HG03139 (cell line): ENCODE measurements around the gene BABAM2.
"Not testable (repeated sequence)": the region's sequence is repeated elsewhere in the genome, so short reads cannot be mapped to it uniquely, and the experiment has no call there.

Experiments
- ATAC-seq: cut with Tn5 transposase; IDR thresholded peaks from one replicate; pipeline ENCODE4 v1.9.1; 2021; ENCODE audit not compliant: unreplicated experiment

BABAM2 gene

DNA sequence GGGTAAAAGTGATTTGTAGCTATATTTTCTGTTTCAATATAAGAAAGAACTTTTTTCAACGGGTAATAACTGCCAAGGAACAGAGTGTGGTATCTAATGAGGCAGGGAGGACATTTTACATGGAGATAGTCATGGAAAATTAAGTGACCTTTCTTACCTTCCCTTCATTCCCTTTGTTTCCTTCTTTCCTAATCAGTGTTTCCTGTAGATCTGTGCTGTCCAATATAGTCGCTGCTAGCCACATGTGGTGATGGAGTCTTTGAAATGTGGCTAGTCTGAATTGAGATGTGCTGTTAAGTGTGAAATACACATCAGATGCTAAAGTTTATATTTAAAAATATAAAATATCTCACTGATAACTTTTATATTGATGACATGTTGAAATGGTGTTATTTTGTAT lies 81.8 kb downstream of the BABAM2 start:
- ATAC-seq = no peak

DNA sequence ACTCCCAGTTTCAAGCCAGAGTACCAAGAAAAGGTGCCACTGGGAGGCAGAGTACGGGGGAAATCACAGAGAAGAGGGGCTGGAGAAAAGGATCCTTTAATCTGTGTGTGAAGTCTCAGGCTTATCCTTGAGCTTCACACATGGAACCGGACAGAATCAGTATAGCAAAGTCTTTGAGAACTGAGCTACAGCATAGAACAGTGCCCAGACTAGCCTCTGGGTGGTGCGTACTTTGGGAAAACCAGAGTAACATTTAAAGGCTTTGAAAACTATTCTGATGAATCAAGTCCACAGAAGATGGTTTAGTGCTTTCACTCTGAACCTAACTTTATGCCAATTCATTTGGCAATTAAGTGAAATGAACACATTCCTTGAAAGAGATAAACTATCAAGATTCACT lies 83.1 kb downstream of the BABAM2 start:
- no peak for ATAC-seq

DNA sequence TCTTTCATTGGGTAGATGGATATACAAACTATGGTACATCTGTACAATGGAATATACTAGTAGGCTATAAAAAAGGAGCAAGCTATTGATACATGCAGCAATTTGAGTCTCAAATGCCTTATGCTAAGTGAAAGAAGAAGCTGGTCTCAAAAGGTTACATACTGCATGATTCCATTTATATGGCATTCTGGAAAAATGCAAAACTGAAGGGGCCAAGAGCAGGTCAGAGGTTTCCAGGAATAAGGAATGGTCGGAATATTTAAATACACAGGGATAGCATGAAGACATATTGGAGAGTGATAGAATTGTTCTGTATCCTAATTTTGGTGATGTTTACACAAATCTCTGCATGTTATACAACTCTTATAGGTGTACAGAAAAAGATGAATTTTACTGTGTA lies 85.8 kb downstream of the BABAM2 start:
- ATAC-seq = no peak

DNA sequence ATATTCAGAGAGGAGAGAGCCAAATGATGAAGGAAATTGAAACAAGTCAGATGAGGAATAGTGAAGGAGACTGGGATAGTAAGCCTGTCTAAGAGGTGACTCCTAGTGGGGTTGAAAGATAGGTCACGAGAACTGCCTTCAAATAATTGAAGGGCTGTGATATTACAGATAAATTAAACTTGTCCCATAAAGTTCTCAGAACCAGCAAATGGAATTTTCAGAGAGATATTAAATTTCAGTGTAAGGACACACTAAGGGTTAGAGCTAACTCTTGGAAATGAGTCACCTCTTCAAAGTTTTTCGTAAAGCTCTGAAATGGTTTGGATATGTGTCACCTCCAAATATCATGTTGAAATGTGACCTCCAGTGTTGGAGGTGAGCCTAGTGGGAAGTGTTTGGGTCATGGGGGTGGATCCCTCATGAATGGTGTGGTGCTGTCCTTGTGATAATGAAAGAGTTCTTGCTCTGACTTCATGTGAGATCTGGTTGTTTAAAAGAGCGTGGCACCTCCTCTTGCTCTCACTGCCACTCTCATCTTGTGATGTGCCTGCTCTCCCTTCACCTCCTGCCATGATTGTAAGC lies 87.3 kb downstream of the BABAM2 start:
- ATAC-seq = no peak

DNA sequence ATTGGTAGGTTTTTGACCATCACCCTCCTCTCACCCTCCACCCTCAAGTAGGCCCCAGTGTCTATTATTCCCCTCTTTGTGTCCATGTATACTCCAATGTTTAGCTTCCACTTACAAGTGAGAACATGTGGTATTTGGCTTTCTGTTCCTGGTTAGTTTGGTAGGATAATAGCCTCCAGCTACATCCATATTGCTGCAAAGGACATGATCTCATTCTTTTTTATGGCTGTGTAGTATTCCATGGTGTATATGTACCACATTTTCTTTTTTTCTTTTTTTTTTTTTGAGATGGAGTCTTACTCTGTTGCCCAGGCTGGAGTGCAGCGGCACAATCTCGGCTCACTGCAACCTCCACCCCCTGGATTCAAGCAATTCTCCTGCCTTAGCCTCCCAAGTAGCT lies 88.2 kb downstream of the BABAM2 start:
- ATAC-seq = not testable (repeated sequence)

DNA sequence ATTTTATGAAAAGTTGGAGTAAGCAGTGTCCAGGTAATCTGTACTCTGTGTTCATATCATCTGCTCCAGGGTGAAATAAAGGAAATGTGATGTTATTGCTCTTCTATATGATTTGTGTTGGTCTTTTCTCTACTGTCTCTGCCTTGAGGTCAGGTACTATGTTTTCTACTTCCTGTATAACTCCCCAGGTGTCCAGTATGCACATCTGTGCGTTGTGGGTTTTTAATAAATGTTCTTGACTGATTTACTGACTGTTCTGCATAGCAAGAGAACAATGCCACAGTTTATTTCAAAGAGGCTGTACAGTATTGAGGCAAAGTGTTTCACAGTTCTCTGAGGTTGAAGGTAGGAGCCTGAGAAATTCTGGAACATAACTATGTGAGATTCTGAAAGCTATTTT lies 89.7 kb downstream of the BABAM2 start:
- no peak for ATAC-seq

DNA sequence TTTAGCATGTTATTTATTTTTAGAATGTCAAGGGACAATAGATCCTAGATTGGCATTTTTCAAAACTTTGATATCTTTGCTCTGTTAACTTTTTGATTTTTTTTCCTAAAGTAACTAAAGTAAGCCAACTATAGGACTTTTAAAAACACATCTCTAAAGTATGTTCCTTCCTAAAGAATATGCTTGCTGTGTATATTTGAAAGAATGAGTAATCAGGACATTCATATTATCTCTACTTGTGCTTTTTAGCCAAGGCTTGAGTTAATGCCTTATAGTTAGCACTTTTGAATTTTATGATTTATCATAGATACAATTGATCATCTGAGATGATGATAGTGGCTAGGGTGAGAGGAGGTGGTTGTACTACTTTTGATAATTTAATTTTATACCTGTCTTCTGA lies 93.6 kb downstream of the BABAM2 start:
- ATAC-seq = no peak

DNA sequence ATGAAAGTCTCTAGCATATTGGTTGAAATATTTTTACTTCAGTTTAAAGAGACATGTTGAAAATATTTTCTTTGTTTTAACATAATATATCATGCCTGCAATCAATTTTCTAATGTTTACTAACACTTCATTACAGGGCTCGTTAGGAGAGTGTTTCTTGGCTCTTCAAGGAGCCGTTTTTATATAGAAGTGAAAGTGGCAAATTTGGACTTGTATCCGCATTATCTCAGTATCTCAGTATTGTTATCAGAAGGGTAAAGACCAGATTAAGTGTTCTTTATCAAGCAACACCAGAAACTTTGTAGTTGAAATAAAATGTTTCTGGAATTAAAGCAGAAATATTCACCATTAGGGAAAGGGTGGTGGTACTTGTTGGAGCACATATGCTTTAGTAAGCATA lies 97.8 kb downstream of the BABAM2 start:
- no peak for ATAC-seq

DNA sequence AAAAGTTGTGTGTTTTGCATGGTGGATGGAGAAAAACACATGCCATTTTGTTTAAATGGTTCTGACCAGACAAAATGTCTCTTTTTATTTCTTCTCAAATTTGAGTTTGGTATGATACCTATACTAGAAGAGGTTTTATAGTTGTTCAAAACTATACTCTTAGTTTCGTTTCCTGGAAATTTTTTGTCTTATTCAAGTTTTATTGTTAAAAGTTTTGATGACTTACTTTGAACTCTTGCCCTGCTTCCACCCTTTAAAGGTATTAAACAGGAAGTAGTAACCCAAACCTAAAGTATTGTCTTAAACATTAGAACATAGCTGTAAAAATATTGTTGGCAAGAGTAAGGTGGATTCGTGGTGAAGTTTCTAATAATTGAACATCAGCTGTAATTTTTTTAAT lies 98.2 kb downstream of the BABAM2 start:
- no peak for ATAC-seq

DNA sequence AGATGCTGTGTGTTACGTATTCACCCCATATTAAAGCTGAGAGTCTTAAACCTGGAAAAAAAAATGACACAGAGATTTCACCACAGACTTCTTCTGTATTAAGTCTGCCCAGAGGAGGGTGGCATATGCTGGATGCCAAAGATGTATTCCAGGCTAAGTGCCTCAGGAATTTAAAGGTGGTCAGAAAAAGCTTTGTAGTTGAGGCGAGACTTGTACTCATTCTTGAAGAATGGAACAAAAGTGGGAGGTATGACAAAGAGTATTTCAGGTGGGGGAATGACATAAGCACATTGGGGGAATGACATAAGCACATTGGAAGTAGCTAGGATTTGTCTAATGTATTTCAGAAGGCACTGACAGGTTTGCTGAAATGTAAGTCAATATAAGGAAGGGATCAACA lies 98.6 kb downstream of the BABAM2 start:
- ATAC-seq = no peak

DNA sequence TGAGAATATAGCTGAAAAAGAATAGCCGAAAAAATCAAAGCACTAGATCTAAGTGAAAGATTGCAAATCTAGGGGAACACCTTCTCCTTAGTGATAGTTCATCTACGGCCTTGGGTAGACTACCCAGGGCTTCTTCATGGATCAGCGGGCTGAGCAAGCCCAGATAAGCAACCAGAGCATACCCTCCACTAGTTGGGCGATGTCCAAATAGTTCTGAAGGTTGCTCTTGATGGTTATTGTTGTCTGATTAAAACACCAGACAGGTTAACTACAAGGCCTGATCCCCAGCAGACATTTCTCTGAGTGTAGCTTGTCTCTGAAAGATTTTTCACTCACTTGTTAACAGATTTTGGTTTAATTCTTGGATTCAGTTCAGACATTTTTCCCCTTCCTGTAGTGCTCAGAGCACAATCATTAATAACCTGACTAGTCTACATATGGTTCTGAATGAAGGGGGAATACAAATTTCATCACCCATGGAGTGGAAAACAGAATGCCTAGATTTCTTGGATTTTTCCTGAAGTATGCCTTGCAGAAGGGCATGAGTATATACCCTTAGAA lies 99.6 kb downstream of the BABAM2 start:
- no peak for ATAC-seq

DNA sequence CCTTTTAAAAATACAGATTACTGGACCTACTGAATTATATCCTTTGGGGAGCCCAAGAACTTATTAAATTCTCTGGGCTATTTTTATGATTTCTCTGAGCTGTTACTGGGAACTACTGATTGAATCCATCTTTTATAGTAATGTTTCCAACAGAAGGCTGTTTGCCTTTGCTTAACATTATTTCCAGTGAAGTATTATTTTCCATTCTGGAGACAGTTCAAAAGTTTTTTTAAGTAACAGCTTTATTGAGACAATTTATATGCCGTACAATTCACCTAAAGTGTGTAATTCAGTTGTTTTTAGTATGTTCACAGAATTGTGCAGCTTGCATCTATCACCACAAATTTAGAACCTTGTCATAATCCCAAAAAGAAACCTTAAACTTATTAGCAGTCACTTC lies 100.6 kb downstream of the BABAM2 start:
- no peak for ATAC-seq

DNA sequence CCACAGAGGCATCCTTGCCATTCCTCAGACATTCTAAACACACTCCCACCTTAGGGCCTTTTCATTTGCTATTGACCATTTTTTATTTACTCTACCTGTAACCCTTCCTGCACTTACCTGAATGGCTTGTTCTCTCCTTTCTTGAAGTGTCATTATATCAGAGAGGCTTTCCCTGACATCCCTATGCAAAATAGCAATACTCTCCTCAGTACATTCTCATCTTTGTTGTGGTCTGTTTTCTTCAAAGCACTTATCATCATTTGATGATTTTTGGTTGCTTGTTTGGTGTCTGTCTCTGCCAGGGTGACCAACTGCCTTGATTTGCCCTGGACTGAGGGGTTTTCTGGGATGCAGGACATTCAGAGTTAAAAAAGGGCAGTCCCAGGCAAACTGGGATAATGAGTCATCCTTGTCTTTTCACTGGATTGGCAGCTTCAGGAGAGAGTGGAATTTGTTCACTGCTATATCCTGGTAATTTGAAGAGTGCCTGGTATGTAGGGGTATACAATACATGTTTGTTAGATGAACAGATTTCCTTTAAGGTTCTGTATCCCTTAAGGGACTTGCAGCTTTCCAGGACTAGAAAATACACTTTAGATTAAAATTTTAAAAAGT lies 102.4 kb downstream of the BABAM2 start:
- no peak for ATAC-seq

DNA sequence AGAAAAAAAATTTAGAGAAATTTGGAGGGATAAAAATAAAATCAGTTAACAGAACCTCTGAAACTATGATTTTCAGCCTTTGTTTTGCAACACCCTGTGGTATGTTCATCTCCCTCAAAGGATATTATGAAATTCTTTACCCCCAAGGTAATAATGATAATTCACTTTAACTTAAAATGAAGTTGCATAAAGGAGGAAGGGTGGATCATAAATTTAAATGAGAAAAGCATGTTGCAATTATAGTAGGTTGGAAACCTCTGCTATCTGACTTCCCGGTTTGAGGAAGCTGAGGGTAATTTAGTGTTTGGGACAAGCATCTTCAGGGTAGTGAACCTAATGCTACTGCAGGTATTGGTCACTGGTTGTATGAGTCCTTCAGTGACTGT lies 102.9 kb downstream of the BABAM2 start:
- no peak for ATAC-seq

DNA sequence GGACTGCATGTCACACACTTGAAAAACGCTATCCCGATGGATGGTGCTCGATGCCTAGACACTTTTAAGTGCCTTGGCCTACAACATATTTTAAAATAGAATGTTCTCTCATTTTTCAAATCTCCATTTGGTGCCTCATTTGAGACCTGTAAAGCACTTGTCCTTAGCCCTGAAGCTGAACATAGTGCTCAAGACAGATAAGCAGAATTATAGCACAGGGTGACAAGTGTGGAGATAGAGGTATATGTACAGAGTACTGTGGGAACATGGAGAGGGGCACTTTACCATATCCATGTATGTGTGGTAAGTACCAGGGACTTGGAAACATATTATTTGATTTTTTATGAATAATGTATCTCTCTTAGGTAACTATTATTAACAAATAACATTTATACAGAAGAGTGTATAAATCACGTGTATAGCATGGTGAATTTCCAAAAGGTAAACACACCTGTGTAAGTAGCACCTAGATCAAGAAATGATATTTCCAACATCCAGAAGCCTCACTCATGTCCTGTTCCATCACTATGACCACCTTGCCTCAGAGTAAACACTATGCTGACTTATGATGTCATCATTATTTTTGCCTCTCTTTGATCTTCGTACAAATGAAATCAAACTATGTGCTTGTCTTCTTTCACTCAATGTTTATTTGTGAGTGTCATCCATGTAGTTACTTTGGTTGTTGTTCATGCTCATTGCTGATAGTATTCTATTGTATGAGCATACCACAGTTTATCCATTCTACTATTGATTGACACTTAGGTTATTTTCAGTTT lies 103.6 kb downstream of the BABAM2 start:
- no peak for ATAC-seq

DNA sequence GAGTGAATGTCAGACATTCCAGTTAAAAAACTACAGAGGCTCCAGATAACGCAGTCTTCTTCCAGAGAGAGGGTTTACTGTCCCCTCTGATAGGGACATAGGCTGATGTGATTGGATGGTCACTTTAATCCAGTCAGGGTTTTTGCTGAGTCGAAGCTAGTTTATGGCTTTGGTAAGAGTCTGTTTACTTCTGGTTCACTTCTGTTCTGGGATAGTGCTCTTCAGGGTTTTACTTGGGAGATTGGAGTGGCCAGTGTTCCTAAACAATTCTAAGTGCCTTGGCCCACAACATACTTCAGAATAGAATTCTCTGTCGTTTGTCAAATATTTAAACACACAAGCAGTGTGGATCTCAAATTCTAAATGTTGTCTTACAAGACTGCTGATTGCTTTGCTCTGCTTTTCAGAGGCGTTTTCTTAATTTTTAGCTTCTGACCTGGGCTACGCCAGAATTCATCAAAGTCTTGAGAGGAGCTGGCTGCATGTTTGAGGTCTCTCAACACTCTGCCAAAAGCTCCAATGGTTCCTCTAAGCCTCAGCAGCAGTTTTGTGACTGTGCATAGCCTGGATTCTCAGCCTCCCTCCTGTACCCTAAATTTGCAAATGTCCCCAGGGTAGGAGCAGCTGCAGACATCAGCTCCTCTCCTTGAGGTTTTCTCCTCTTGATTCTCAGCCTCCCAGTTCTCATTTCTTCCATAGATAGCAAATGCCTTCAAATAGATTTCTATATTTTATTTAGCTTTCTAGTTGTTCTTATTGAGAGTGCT lies 105.8 kb downstream of the BABAM2 start:
- no peak for ATAC-seq

DNA sequence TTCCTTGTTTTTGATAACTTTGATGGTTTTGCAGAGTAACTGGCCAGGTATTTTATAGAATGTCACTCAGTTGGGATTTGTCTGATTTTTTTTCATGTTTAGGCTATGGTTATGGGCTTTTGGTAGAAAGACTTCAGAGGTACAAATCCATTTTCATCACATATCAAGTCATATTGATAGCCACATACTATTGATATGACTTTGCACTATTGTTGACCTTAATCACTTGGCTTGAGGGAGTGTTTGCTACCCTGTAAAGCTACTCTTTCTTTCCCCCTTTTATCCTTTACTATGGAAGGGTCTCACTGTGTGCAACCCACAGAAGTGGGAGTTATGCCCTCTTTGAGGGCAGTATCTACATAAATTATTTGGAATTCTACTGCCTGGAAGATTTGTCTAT lies 109.8 kb downstream of the BABAM2 start:
- ATAC-seq = no peak

DNA sequence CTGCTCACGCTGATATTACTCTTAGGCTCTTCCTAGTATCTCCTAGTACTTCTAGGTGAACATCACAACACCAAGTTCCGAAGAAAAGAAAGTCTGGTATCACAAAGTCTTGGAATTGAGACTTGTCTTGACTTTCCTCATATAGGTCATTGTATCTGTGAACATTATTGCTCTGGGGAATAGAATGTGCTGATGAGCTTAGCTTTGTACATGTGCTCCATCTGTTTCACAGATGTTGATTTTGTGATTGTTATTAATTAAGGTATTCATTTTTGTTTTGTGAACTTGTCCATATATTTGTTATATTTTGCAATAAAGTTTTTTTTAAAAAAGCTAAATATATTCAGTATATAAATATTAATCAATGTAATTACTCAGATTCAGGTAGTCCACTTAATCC lies 111.7 kb downstream of the BABAM2 start:
- no peak for ATAC-seq

DNA sequence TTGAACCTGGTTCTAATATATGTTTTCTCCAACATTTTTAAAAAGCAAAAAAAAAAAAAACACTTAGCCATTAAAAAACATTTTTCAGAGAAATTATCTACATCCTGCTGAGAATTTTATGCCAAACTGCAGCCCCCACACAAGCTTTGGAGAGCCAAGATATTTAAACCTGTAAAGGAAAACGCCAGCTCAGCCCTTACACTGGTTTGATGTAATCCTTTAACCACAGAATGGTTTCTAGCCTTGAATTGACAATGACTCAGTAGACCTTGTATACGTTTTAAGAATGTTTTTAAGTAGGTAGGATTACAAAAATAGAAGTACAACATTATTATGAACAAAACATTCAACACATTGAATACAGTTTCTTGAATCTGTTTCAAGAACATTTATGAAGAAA lies 113.6 kb downstream of the BABAM2 start:
- no peak for ATAC-seq

DNA sequence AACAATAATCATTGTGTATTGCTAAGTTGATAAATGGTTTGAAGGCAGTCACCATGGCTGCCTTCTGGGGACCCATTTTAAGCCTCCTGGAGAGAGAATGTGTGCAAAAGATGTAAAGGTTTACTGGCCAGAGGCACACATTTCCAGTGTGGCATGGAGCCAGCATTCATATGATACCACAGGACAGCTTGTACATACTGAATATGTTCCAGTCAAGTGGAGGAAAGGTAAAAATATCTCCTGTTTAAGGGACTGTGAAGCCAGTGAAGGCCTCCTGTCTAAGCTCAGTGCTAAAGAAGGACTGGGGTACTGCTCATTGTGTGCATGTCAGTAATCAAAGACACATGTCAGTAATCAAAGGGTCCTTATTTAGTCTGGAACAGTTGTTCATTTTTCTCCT lies 119.2 kb downstream of the BABAM2 start:
- ATAC-seq = no peak

DNA sequence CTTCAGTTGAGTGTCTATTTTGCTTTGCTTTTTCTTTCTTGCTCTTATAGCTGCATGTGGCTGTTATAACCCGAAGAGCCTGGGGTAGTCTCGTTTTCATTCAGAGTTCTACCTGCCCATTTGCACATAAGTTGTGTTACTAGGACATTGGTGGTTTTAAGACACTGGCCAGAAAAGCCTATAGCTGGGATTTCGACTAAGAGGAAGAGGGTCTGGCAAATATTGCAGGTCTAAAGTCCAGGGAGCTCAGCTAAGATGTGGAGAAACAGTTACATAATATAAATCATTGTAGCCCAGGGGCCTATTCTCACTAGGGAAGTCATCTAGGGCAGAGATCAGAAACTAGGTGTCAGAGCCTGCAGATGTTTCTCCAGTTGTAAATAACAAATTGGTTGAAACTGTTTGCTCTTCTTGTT lies 120.8 kb downstream of the BABAM2 start:
- ATAC-seq = no peak

DNA sequence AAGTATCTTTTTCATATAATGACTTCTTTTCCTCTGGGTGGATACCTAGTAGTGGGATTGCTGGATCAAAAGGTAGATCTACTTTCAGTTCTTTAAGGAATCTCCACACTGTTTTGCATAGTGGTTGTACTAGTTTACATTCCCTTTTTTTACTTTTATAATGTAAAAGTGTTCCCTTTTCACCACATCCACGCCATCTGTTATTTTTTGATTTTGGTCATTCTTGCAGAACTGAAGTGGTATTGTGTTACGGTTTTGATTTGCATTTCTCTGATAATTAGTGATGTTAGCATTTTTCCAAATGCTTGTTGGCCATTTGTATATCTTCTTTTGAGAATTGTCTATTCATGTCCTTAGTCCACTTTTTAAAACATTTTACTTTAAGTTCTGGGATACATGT lies 127.9 kb downstream of the BABAM2 start:
- not testable (repeated sequence) for ATAC-seq
